GM18873 (cell line): ENCODE results near the gene DEPDC5.

Experiments
- ATAC-seq: cut with Tn5 transposase; IDR thresholded peaks from one replicate; pipeline ENCODE4 v1.9.1; 2021; ENCODE audit warnings: mild to moderate bottlenecking, moderate library complexity, moderate number of reproducible peaks; ENCODE audit not compliant: unreplicated experiment, low FRiP score

DEPDC5 gene

GRCh38 chr22:31883989-31884388, 130.2 kb downstream of the DEPDC5 start:
- no peak for ATAC-seq

- no peak for ATAC-seq
Observed at GRCh38 chr22:31891366-31892079, 137.7 kb downstream of the DEPDC5 start.

GRCh38 chr22:31892080-31892433, 138.2 kb downstream of the DEPDC5 start:
- no peak for ATAC-seq

GRCh38 chr22:31893460-31893859, 139.6 kb downstream of the DEPDC5 start:
- ATAC-seq = no peak

GRCh38 chr22:31895411-31896123, 141.7 kb downstream of the DEPDC5 start:
- ATAC-seq = no peak

- no peak for ATAC-seq
Observed at GRCh38 chr22:31896472-31896871, 142.7 kb downstream of the DEPDC5 start.

GRCh38 chr22:31897842-31898805, 144.3 kb downstream of the DEPDC5 start:
- ATAC-seq = no peak

- no peak for ATAC-seq
Observed at GRCh38 chr22:31898926-31899325, 145.1 kb downstream of the DEPDC5 start.

- ATAC-seq = no peak
Observed at GRCh38 chr22:31899669-31900068, 145.8 kb downstream of the DEPDC5 start.

- ATAC-seq = no peak
Observed at GRCh38 chr22:31901388-31902137, 147.7 kb downstream of the DEPDC5 start.

GRCh38 chr22:31904651-31905050, 150.8 kb downstream of the DEPDC5 start:
- ATAC-seq = no peak

- ATAC-seq = no peak
Observed at GRCh38 chr22:31905356-31905755, 151.5 kb downstream of the DEPDC5 start.

GRCh38 chr22:31906086-31906485, 152.3 kb downstream of the DEPDC5 start:
- ATAC-seq = no peak

GRCh38 chr22:31906569-31906968, 152.8 kb downstream of the DEPDC5 start:
- ATAC-seq = no peak

- no peak for ATAC-seq
Observed at GRCh38 chr22:31909977-31910376, 156.2 kb downstream of the DEPDC5 start.

GRCh38 chr22:31911565-31912406, 158.0 kb downstream of the DEPDC5 start:
- ATAC-seq = no peak

GRCh38 chr22:31912407-31912743, 158.6 kb downstream of the DEPDC5 start:
- ATAC-seq = no peak

GRCh38 chr22:31915586-31915985, 161.8 kb downstream of the DEPDC5 start:
- ATAC-seq = no peak

- ATAC-seq = no peak
Observed at GRCh38 chr22:31917227-31917921, 163.6 kb downstream of the DEPDC5 start.
